Measurements from ENCODE around the gene ARHGEF1.

DNA sequence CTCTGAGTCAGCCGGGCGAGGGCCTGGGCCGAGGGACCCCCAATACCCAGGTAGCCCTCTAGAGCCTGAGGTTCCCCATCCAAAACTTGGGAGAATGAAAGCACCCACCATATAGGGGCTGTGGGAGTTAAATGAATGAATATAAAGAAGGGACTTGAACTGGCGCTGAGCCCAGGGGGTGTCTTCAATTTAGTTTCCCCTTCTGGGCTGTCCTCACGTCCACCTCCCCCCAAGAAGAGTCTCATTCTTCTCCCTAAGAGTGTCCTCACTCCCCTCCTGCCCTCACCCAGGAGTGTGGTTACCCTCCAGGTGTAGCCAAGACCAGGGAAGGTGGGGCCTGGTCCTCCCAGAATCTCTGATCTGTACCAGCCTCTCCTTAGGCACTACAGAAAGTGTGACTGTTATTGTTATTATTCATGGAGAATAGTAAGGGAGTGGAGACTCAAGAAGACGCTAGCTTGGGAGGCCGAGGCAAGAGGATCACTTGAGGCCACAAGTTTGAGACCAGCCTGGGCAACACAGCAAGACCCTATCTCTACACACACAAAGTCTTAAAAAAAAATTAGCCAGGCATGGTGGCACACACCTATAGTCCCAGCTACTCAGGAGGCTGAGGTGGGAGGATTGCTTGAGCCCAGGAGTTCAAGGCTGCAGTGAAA, 3.2 kb upstream of the ARHGEF1 start:
- TF ChIP-seq CTCF (IDR thresholded peaks at IDR 0.05; ENCODE audit: low read depth, low read length) (no peak), EZH2phosphoT487 (IDR thresholded peaks at IDR 0.05; ENCODE audit: low read depth) (no peak)

All from OCI-LY3 (cell line).